NT2/D1 (cell line): Measurements from ENCODE around the gene UQCC3.
A peak's percentile ranks its signal among the peaks of the same experiment; 100 is the strongest.

Source experiments
- DNase-seq: peaks from one replicate; pipeline ENCODE4 v3.0.0-alpha.2; 2011; ENCODE audit warnings: low read depth, low spot score
- H3K27me3 ChIP-seq: 2 replicates; pipeline ENCODE4 v1.6.0; 2011; ENCODE audit warnings: mild to moderate bottlenecking; ENCODE audit not compliant: insufficient read length, insufficient read depth
- H3K36me3 ChIP-seq: 2 replicates; pipeline ENCODE4 v1.6.1; 2011; ENCODE audit warnings: mild to moderate bottlenecking, low read length, mixed read lengths; ENCODE audit not compliant: insufficient read depth, insufficient read length
- H3K4me1 ChIP-seq: 2 replicates; pipeline ENCODE4 v1.5.1; 2011; ENCODE audit not compliant: insufficient read depth, insufficient read length
- H3K4me3 ChIP-seq: 2 replicates; pipeline ENCODE4 v1.5.1; 2011; ENCODE audit warnings: low read depth; ENCODE audit not compliant: insufficient read length
- H3K9ac ChIP-seq: 2 replicates; pipeline ENCODE4 v1.6.0; 2011; ENCODE audit warnings: low read depth; ENCODE audit not compliant: insufficient read length
- H3K9me3 ChIP-seq: 2 replicates; pipeline ENCODE4 v1.5.1; 2011; ENCODE audit warnings: mild to moderate bottlenecking, low read length; ENCODE audit not compliant: insufficient read depth
- SUZ12 ChIP-seq: IDR thresholded peaks from 2 replicates; pipeline ENCODE4 v1.6.1; 2011; ENCODE audit not compliant: insufficient read length, insufficient read depth; ENCODE audit errors: extremely low read depth
- YY1 ChIP-seq: IDR thresholded peaks from 2 replicates; pipeline ENCODE4 v1.6.1; 2011; ENCODE audit not compliant: insufficient read length, insufficient read depth
- ZNF274 ChIP-seq: IDR thresholded peaks from 2 replicates; pipeline ENCODE4 v1.6.1; 2011; ENCODE audit warnings: mild to moderate bottlenecking, low read depth, low read length

The UQCC3 gene

DNA sequence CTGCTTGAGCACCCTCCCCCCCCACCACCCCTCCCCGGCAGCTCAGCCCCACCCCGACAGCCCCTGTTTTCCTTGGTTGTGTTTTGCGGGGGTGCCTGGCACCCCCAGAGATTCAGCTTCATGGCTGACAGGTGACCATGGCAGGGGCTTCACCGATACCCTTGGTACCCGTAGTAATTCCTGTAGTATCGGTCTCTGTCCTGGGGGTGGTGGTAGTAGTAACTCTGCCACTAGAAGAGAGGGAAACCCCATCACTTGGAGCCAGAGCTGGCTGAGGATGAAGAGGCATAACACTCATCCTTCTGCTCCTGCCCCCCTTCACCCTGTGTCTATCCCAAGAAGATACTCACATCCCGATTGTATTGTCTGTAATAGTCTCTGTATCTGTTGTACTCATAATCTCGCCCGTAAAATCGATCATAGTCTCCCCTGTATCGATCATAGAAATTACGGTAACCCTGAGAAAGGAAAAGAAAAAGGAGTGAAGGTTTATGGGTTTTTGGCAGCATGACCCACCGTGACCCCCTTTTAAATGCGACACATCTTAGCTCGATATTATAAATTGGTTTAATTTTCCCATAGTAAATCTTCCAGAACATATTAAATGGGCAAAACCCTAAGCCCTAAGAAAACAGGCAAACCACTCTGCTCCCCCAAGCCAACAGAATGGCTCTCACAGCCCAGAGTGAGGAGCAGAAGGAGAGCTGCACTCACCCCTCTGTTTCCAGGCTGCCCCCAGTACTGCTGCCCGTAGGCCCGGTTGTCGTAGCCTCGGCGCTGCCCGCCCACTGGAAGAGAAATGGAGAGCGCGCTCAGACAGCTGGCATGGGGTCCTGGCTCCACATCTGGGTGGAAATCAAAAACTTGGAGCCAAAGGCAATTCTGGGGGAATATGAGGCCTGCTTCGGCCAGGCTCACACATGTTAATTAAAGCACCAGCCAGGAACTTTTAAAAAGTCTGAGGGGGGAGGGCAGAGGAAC is 44.0 kb downstream of the UQCC3 start:
- Histone ChIP-seq H3K9me3 (no peaks in the 10 kb centered on the region), H3K4me3 (no peak overlapping the region), H3K36me3 (peaks cover 89% of the 10 kb centered on the region), H3K9ac (peak overlapping the region; percentile 34), H3K4me1 (peaks cover 13% of the 10 kb centered on the region), H3K27me3 (no peaks in the 10 kb centered on the region)
- no peak for DNase-seq
- TF ChIP-seq YY1, result no peak
- no peak for TF ChIP-seq SUZ12
- TF ChIP-seq ZNF274, result no peak

DNA sequence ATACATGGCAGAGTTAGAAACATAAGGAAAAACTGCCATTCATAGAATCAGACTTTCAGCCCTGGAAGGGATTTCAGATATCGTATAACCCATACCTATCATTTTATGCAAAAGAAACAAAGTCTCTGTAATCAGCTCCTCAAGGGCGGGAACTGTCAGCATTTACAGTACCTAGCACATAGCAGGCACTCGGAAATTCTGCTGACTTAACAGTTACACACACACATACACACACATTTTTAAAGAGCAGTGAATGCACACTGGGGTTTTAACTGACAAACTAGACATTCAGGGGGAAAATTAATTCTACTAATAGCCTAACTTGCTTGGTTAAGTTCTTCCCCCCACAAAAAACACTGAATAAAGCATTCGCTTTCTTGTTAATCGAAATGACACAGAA is 44.7 kb downstream of the UQCC3 start:
- Histone ChIP-seq H3K4me1 (peaks cover 13% of the 10 kb centered on the region), H3K27me3 (no peaks in the 10 kb centered on the region), H3K4me3 (no peak overlapping the region), H3K9me3 (no peaks in the 10 kb centered on the region), H3K9ac (no peak overlapping the region), H3K36me3 (peaks cover 89% of the 10 kb centered on the region)
- no peak for DNase-seq
- no peak for TF ChIP-seq ZNF274
- TF ChIP-seq YY1, result no peak
- no peak for TF ChIP-seq SUZ12

DNA sequence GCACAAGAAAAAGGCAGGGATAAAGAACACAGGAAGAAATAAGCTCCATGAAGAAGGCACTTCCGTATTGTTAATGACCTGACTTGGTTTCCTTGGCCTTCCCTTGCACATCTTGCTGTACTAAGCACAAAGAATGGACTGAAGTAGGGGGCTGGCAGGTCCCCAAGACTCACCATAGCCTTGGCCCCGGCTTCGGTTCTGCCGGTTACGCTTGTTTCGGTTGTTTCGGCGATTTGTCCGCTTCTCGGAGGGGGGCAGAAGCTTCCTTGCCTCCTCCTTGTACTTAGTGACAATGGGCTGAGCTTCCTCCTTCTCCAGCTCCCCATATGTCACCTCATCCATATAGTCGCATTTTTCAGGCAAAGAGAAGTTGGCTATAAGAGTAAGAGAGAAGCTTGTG is 45.3 kb downstream of the UQCC3 start:
- Histone ChIP-seq H3K9me3 (no peaks in the 10 kb centered on the region), H3K27me3 (no peaks in the 10 kb centered on the region), H3K9ac (no peak overlapping the region), H3K36me3 (peaks cover 90% of the 10 kb centered on the region), H3K4me1 (peaks cover 13% of the 10 kb centered on the region), H3K4me3 (no peak overlapping the region)
- TF ChIP-seq YY1, result no peak
- TF ChIP-seq ZNF274, result no peak
- TF ChIP-seq SUZ12, result no peak
- DNase-seq, result no peak

GRCh38 chr11:62719302-62719978 is 48.0 kb downstream of the UQCC3 start:
- no peaks in the 10 kb centered on the region for H3K9me3 ChIP-seq
- H3K27me3 ChIP-seq, result no peaks in the 10 kb centered on the region
- TF ChIP-seq SUZ12 (no peak), ZNF274 (no peak), YY1 (no peak)
- DNase-seq, result no peak
- peaks cover 9% of the 10 kb centered on the region for H3K4me1 ChIP-seq
- H3K36me3 ChIP-seq, result peaks cover 92% of the 10 kb centered on the region
- no peak overlapping the region for H3K4me3 ChIP-seq
- no peak overlapping the region for H3K9ac ChIP-seq

DNA sequence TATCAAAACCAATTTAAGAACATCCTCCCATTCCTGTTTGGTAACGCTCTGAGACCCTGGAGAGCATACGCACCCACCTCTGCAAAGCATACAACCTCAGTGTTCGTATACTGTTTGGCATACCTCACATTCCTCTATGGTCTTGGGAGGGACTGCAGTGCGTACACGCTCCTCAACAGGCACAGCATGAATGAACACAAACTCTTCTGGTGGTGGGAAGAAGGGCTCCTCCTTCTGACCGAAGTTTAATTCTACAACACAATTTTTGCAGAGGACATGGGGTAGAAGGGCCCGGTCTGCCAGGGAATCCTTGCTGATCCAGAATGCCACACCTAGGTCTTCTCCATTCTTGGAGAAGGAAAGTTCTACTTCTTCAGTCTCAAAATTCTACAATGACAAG is 50.5 kb downstream of the UQCC3 start:
- Histone ChIP-seq H3K4me1 (peaks cover 2% of the 10 kb centered on the region), H3K27me3 (no peaks in the 10 kb centered on the region), H3K36me3 (peaks cover 86% of the 10 kb centered on the region), H3K9me3 (no peaks in the 10 kb centered on the region), H3K4me3 (no peak overlapping the region), H3K9ac (no peak overlapping the region)
- TF ChIP-seq YY1 (no peak), ZNF274 (no peak), SUZ12 (no peak)
- no peak for DNase-seq
